CD4-positive, alpha-beta T cell (primary cell): ENCODE measurements around the gene TUBB1. TPM values are rescaled to one million over a fixed set of nuclear protein-coding genes. Genes with fewer than 3 reads are reported as not detected.
A peak's percentile ranks its signal among the peaks of the same experiment; 100 is the strongest.

Source experiments
- ATAC-seq: fragments of 200-7000 bp; cut with Tn5 transposase; one replicate; pipeline ENCODE4 v1.10.0; 2022; ENCODE audit warnings: mild to moderate bottlenecking; ENCODE audit not compliant: poor library complexity
- CTCF ChIA-PET: fragments of 350-600 bp; sonication (Branson Sonifier 250); formaldehyde crosslinking; loops from one replicate; lab custom pipeline; 2021; ENCODE audit warnings: antibody characterized with exemption, inconsistent platforms; lab: Charles Lee
- POLR2A ChIA-PET: fragments of 350-600 bp; sonication (Branson Sonifier 250); formaldehyde crosslinking; loops from one replicate; lab custom pipeline; 2021; ENCODE audit warnings: antibody characterized with exemption, inconsistent platforms; lab: Charles Lee
- DNase-seq, 14 experiments: peaks; one replicate each; pipeline ENCODE4 v3.0.0-alpha.2; 2013 to 2020; ENCODE audit warnings: mixed read lengths in 2 of 14
- H3K27ac ChIP-seq, 2 donors: one replicate each; pipeline versions ENCODE4 v1.5.1 to v1.7.0; 2013; ENCODE audit warnings: low read length in 2 of 2, low read depth in 1 of 2, mild to moderate bottlenecking in 1 of 2
- H3K27me3 ChIP-seq, 2 experiments: 1 replicate in 1 of 2; 2 replicates in 1 of 2; pipeline versions ENCODE4 v1.6.1 to v1.7.0; 2013; ENCODE audit warnings: low read length in 2 of 2, control low read depth in 1 of 2, mild to moderate bottlenecking in 1 of 2, moderate library complexity in 1 of 2; ENCODE audit not compliant: insufficient read depth in 2 of 2, control insufficient read depth in 1 of 2
- H3K36me3 ChIP-seq: one replicate; pipeline ENCODE4 v1.6.1; 2013; ENCODE audit warnings: low read length, control low read depth; ENCODE audit not compliant: insufficient read depth
- H3K4me1 ChIP-seq: one replicate; pipeline ENCODE4 v1.6.1; 2013; ENCODE audit warnings: low read length, control low read depth; ENCODE audit not compliant: insufficient read depth
- H3K4me3 ChIP-seq: one replicate; pipeline ENCODE4 v1.5.1; 2013; ENCODE audit warnings: mild to moderate bottlenecking, low read length, moderate library complexity
- H3K9me3 ChIP-seq, 2 experiments: 1 replicate in 1 of 2; 2 replicates in 1 of 2; pipeline versions ENCODE4 v1.6.1 to v1.7.0; 2013; ENCODE audit warnings: low read length in 2 of 2, mild to moderate bottlenecking in 2 of 2, control low read depth in 1 of 2, moderate library complexity in 1 of 2; ENCODE audit not compliant: control insufficient read depth in 1 of 2, insufficient read depth in 1 of 2
- H3K27ac Mint-ChIP-seq: one replicate; pipeline ENCODE4 v1.8.0; 2020; ENCODE audit warnings: mixed read lengths
- H3K27me3 Mint-ChIP-seq: one replicate; pipeline ENCODE4 v1.8.0; 2021; ENCODE audit warnings: mixed read lengths
- H3K36me3 Mint-ChIP-seq: one replicate; pipeline ENCODE4 v1.8.0; 2021; ENCODE audit warnings: low read depth, mixed read lengths
- H3K4me1 Mint-ChIP-seq: one replicate; pipeline ENCODE4 v1.8.0; 2021; ENCODE audit warnings: low read depth, mixed read lengths
- H3K4me3 Mint-ChIP-seq: one replicate; pipeline ENCODE4 v1.8.0; 2020; ENCODE audit warnings: mild to moderate bottlenecking, mixed read lengths
- H3K9me3 Mint-ChIP-seq: one replicate; pipeline ENCODE4 v1.8.0; 2020; ENCODE audit warnings: mixed read lengths
- CTCF ChIP-seq: fragments of 200-600 bp; IDR thresholded peaks from one replicate; pipeline ENCODE4 v1.8.0; 2022; ENCODE audit warnings: antibody characterized with exemption, mild to moderate bottlenecking
- intact Hi-C, 2 experiments: fragments of 100-400 bp; cut with DNase I in 1 of 2; cut with micrococcal nuclease in 1 of 2; formaldehyde crosslinking; loops; one replicate each; pipeline versions ENCODE4 v1.15.1 to v1.9.0; 2023 to 2025; cut with DNase I, micrococcal nuclease
- total RNA-seq, 174 experiments: library from RNA in 2 of 174; stranded (reverse) in 2 of 174; gene quantifications; one replicate each; pipeline ENCODE4 v1.2.3 and lab custom pipeline; 2021 to 2026

The TUBB1 gene
- total RNA-seq, 2 experiments from 2014 or later, result 0.11 to 0.17 TPM

DNA sequence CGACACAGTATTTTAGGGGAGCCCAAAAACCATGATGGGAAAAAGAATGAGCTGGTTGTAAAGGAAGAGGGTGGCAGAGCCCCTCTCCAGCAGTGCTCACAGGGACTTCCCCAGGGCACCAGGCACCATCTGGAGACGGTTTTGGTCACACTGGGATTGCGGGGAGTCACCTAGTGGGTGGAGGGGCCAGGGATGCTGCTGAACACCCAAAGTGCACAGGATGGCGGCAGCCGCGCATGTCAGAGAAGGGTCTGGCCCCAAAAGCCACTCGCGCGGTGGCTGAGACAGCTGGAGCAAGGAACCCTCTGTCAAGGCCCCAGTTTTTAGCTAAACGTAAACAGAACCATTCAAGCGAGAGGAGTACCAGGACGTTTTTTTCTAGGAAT lies 23.0 kb upstream of the TUBB1 start:
- ChIA-PET CTCF (no interaction called here), POLR2A (interaction anchor here (1.4 kb wide), 1 partner anchor 9 kb away, joined by 4 read pairs; no protein-coding TSS in a partner anchor)
- Histone ChIP-seq H3K4me3 (no peak overlapping the region), H3K36me3 (peaks cover 57% of the 10 kb centered on the region), H3K9me3 (no peaks in the 10 kb centered on the region), H3K4me1 (no peaks in the 10 kb centered on the region), H3K27me3 (no peaks in the 10 kb centered on the region), H3K27ac (no peak overlapping the region)
- DNase-seq (no peak), ATAC-seq (no peak)
- Mint-ChIP-seq H3K36me3 (peaks cover 67% of the 10 kb centered on the region), H3K27me3 (no peaks in the 10 kb centered on the region), H3K4me3 (no peak overlapping the region), H3K4me1 (peaks cover 7% of the 10 kb centered on the region), H3K27ac (peak overlapping the region; percentile 47), H3K9me3 (no peaks in the 10 kb centered on the region)
- no peak for TF ChIP-seq CTCF
- intact Hi-C loops, result no loop called here

- Histone ChIP-seq H3K4me1 (no peaks in the 10 kb centered on the region), H3K27me3 (no peaks in the 10 kb centered on the region), H3K9me3 (no peaks in the 10 kb centered on the region), H3K4me3 (no peak overlapping the region), H3K36me3 (peaks cover 47% of the 10 kb centered on the region), H3K27ac (no peak overlapping the region)
- peaks cover 61% of the 10 kb centered on the region for H3K36me3 Mint-ChIP-seq
- intact Hi-C loops, result no loop called here
- H3K4me1 Mint-ChIP-seq, result peaks cover 7% of the 10 kb centered on the region
- no peak for TF ChIP-seq CTCF
- no peak overlapping the region for H3K27ac Mint-ChIP-seq
- CTCF ChIA-PET, result no interaction called here
- no peak for DNase-seq
- no peaks in the 10 kb centered on the region for H3K27me3 Mint-ChIP-seq
- no peaks in the 10 kb centered on the region for H3K9me3 Mint-ChIP-seq
- ATAC-seq, result no peak
- no peak overlapping the region for H3K4me3 Mint-ChIP-seq
- POLR2A ChIA-PET, result interaction anchor here (1.4 to 1.5 kb wide), 2 partner anchors 8 to 124 kb away, joined by 3 to 4 read pairs; no protein-coding TSS in a partner anchor
Observed at GRCh38 chr20:58997141-58997770, 22.0 kb upstream of the TUBB1 start.

GRCh38 chr20:58998656-58999055 lies 20.6 kb upstream of the TUBB1 start:
- H3K4me1 ChIP-seq, result peaks cover 3% of the 10 kb centered on the region
- Mint-ChIP-seq H3K27ac (no peak overlapping the region), H3K27me3 (no peaks in the 10 kb centered on the region), H3K36me3 (peaks cover 47% of the 10 kb centered on the region), H3K4me1 (peaks cover 18% of the 10 kb centered on the region), H3K9me3 (no peaks in the 10 kb centered on the region), H3K4me3 (no peak overlapping the region)
- ChIA-PET POLR2A (interaction anchor here (1.5 kb wide), 1 partner anchor 123 kb away, joined by 3 read pairs; no protein-coding TSS in a partner anchor), CTCF (no interaction called here)
- intact Hi-C loops, result no loop called here
- DNase-seq (no peak), ATAC-seq (no peak)
- H3K9me3 ChIP-seq, result no peaks in the 10 kb centered on the region
- H3K27ac ChIP-seq, result no peak overlapping the region
- peaks cover 34% of the 10 kb centered on the region for H3K36me3 ChIP-seq
- no peaks in the 10 kb centered on the region for H3K27me3 ChIP-seq
- no peak for TF ChIP-seq CTCF
- no peak overlapping the region for H3K4me3 ChIP-seq
